Measurements from ENCODE around the gene PPP1R9B.

The PPP1R9B gene

GRCh38 chr17:50153650-50154575, 3.4 kb upstream of the PPP1R9B start:
- DNase-seq, result no peak

GRCh38 chr17:50152736-50153135, 2.3 kb upstream of the PPP1R9B start:
- DNase-seq, result no peak

- DNase-seq, result peak; percentile 75 to 92
Measured at GRCh38 chr17:50151937-50152547, 1.6 kb upstream of the PPP1R9B start.

- peak; percentile 94 for DNase-seq
Measured at GRCh38 chr17:50151041-50151936, 812 bp upstream of the PPP1R9B start.

GRCh38 chr17:50149417-50150353, 792 bp downstream of the PPP1R9B start:
- DNase-seq, result peak; percentile 37 to 59

- DNase-seq, result no peak
Measured at GRCh38 chr17:50149091-50149416, 1.4 kb downstream of the PPP1R9B start.

- DNase-seq, result peak in 1 of 2 experiments; percentile 34
Measured at GRCh38 chr17:50148226-50149090, 2.0 kb downstream of the PPP1R9B start.

- DNase-seq, result no peak
Measured at GRCh38 chr17:50147841-50148225, 2.6 kb downstream of the PPP1R9B start.

GRCh38 chr17:50146927-50147665, 3.4 kb downstream of the PPP1R9B start:
- no peak for DNase-seq

GRCh38 chr17:50146230-50146926, 4.1 kb downstream of the PPP1R9B start:
- no peak for DNase-seq

- DNase-seq, result no peak
Measured at GRCh38 chr17:50145532-50146229, 4.8 kb downstream of the PPP1R9B start.

GRCh38 chr17:50144845-50145531, 5.5 kb downstream of the PPP1R9B start:
- DNase-seq, result no peak

GRCh38 chr17:50144355-50144754, 6.1 kb downstream of the PPP1R9B start:
- DNase-seq, result no peak

- no peak for DNase-seq
Measured at GRCh38 chr17:50143461-50144176, 6.9 kb downstream of the PPP1R9B start.

GRCh38 chr17:50141745-50142110, 8.7 kb downstream of the PPP1R9B start:
- no peak for DNase-seq

- DNase-seq, result no peak
Measured at GRCh38 chr17:50141026-50141744, 9.3 kb downstream of the PPP1R9B start.
